Ishikawa (cell line): ENCODE results near the gene MED12L.

ENCODE experiments used
- CEBPB ChIP-seq: IDR thresholded peaks from 2 replicates; pipeline ENCODE4 v1.6.1; 2012
- CREB1 ChIP-seq: IDR thresholded peaks from 2 replicates; pipeline ENCODE4 v1.6.1; 2012; ENCODE audit warnings: low read depth
- EGR1 ChIP-seq: IDR thresholded peaks from 2 replicates; pipeline ENCODE4 v1.6.1; 2012
- EP300 ChIP-seq: IDR thresholded peaks from 2 replicates; pipeline ENCODE4 v1.6.1; 2012; ENCODE audit warnings: borderline replicate concordance
- FOXM1 ChIP-seq: IDR thresholded peaks from 2 replicates; pipeline ENCODE4 v1.6.1; 2012; ENCODE audit warnings: low read depth, borderline replicate concordance
- NFIC ChIP-seq: IDR thresholded peaks from 2 replicates; pipeline ENCODE4 v1.6.1; 2012
- RAD21 ChIP-seq: IDR thresholded peaks from 2 replicates; pipeline ENCODE4 v1.6.1; 2012; ENCODE audit warnings: low read depth
- TAF1 ChIP-seq: IDR thresholded peaks from 2 replicates; pipeline ENCODE4 v1.6.1; 2012; ENCODE audit warnings: low read depth, mild to moderate bottlenecking
- TCF12 ChIP-seq: IDR thresholded peaks from 2 replicates; pipeline ENCODE4 v1.6.1; 2012; ENCODE audit warnings: low read depth
- TEAD4 ChIP-seq: IDR thresholded peaks from 2 replicates; pipeline ENCODE4 v1.6.1; 2012
- YY1 ChIP-seq: IDR thresholded peaks from 2 replicates; pipeline ENCODE4 v1.6.1; 2012; ENCODE audit warnings: low read depth
- ZBTB7A ChIP-seq: IDR thresholded peaks from 2 replicates; pipeline ENCODE4 v1.6.1; 2012; ENCODE audit warnings: low read depth
- TF ChIP-seq, protein P1 (sequence below): IDR thresholded peaks from 2 replicates; pipeline ENCODE4 v1.6.1; 2012
- TF ChIP-seq, protein P2 (sequence below): IDR thresholded peaks from 2 replicates; pipeline ENCODE4 v1.6.1; 2012
- TF ChIP-seq, protein P3 (sequence below): IDR thresholded peaks from 2 replicates; pipeline ENCODE4 v1.6.1; 2012; ENCODE audit warnings: low read depth, mild to moderate bottlenecking

The MED12L gene

GRCh38 chr3:151226825-151227224, 141.4 kb downstream of the MED12L start:
- no peak for TF ChIP-seq EP300
- TF ChIP-seq FOXM1: no peak
- no peak for TF ChIP-seq CEBPB
- no peak for TF ChIP-seq YY1
- TF ChIP-seq, protein P1, sequence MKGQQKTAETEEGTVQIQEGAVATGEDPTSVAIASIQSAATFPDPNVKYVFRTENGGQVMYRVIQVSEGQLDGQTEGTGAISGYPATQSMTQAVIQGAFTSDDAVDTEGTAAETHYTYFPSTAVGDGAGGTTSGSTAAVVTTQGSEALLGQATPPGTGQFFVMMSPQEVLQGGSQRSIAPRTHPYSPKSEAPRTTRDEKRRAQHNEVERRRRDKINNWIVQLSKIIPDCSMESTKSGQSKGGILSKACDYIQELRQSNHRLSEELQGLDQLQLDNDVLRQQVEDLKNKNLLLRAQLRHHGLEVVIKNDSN: no peak
- TF ChIP-seq, protein P2, sequence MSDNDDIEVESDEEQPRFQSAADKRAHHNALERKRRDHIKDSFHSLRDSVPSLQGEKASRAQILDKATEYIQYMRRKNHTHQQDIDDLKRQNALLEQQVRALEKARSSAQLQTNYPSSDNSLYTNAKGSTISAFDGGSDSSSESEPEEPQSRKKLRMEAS: no peak
- TF ChIP-seq TEAD4: no peak
- TF ChIP-seq TAF1: no peak
- no peak for TF ChIP-seq ZBTB7A
- TF ChIP-seq TCF12: no peak
- TF ChIP-seq CREB1: no peak
- no peak for TF ChIP-seq RAD21
- no peak for TF ChIP-seq EGR1

GRCh38 chr3:151227266-151227806, 141.9 kb downstream of the MED12L start:
- TF ChIP-seq TEAD4: no peak
- TF ChIP-seq, protein P3, sequence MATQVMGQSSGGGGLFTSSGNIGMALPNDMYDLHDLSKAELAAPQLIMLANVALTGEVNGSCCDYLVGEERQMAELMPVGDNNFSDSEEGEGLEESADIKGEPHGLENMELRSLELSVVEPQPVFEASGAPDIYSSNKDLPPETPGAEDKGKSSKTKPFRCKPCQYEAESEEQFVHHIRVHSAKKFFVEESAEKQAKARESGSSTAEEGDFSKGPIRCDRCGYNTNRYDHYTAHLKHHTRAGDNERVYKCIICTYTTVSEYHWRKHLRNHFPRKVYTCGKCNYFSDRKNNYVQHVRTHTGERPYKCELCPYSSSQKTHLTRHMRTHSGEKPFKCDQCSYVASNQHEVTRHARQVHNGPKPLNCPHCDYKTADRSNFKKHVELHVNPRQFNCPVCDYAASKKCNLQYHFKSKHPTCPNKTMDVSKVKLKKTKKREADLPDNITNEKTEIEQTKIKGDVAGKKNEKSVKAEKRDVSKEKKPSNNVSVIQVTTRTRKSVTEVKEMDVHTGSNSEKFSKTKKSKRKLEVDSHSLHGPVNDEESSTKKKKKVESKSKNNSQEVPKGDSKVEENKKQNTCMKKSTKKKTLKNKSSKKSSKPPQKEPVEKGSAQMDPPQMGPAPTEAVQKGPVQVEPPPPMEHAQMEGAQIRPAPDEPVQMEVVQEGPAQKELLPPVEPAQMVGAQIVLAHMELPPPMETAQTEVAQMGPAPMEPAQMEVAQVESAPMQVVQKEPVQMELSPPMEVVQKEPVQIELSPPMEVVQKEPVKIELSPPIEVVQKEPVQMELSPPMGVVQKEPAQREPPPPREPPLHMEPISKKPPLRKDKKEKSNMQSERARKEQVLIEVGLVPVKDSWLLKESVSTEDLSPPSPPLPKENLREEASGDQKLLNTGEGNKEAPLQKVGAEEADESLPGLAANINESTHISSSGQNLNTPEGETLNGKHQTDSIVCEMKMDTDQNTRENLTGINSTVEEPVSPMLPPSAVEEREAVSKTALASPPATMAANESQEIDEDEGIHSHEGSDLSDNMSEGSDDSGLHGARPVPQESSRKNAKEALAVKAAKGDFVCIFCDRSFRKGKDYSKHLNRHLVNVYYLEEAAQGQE: no peak
- TF ChIP-seq FOXM1: no peak
- TF ChIP-seq TAF1: no peak
- no peak for TF ChIP-seq EP300
- TF ChIP-seq, protein P2: no peak
- no peak for TF ChIP-seq RAD21
- TF ChIP-seq CREB1: no peak
- TF ChIP-seq, protein P1: no peak
- no peak for TF ChIP-seq ZBTB7A
- no peak for TF ChIP-seq YY1
- TF ChIP-seq NFIC: no peak
- no peak for TF ChIP-seq CEBPB

DNA sequence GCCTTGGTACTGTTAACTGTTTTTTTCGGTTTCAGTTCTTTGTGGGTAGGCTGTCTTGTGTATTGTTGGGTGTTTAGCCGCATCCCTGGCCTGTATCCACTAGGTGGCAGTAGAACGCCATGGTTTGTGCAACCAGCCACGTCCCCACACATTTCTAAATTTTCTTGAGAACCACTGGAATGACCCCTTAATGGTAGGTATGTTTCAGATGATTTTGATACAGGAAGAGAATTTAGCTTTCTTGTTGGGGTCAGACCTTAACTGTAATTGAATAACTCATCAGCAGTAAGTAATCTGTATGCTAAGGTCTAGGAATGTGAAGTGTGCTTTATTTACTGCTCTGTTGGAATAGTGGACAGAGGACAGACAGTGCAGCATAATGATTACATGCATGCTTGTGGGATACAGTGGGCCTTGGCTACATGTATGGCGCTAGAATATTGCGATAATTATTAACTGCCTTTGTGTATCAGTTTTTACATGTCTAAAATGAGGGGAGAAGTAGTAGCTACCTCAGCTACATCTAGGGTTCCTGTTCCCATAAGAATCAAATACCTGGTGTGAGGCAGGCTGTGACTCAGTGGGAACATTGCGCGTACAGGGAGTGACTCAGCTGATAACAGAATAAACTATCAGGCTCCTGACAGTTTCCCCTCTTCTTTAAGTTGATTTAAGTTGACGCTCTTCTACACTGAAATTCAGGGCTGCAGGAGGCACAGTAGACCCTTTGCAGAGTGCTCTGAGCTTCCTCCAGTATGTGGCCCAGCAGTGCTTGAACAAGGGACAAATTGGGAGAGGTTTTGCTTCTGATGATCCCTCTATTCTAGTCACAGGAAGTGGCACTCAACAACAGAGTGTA, 142.6 kb downstream of the MED12L start:
- TF ChIP-seq RAD21 (peak; percentile 93), EGR1 (no peak)

DNA sequence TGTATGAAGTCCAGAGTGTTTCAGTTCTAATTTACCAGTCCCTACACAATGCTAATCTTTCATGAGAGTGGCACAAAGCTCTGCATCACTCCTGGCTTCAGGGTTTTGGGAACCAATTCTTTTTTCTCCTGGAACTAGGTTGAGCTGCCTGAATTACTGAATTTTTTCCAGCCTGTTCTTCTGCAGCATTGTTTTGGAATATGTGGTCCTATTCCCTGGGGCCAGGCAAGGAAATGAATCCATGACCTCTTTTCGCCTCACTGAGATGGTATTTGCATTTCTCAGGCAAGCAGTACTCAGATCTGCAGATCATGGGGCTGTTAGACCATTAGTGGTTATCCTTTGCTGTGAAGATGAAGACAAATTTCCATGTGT, 143.2 kb downstream of the MED12L start:
- TF ChIP-seq, protein P1: no peak
- TF ChIP-seq ZBTB7A (no peak), NFIC (no peak), EP300 (no peak), RAD21 (no peak), EGR1 (no peak), YY1 (no peak), CREB1 (no peak), CEBPB (no peak), TCF12 (no peak), TEAD4 (no peak)
- TF ChIP-seq, protein P2: no peak

- no peak for TF ChIP-seq YY1
- no peak for TF ChIP-seq TCF12
- TF ChIP-seq FOXM1: no peak
- TF ChIP-seq, protein P2: no peak
- TF ChIP-seq, protein P3: no peak
- no peak for TF ChIP-seq ZBTB7A
- no peak for TF ChIP-seq TEAD4
- TF ChIP-seq CEBPB: no peak
- TF ChIP-seq EP300: no peak
- TF ChIP-seq NFIC: no peak
- TF ChIP-seq, protein P1: no peak
- no peak for TF ChIP-seq EGR1
Measured at GRCh38 chr3:151230646-151231045, 145.2 kb downstream of the MED12L start.
